HepG2 (cell line): Measurements from ENCODE around the gene GKN1. TPM values are rescaled to one million over a fixed set of nuclear protein-coding genes. Genes with fewer than 3 reads are reported as not detected.

ENCODE experiments used
- ATAC-seq: fragments of 200-7000 bp; cut with Tn5 transposase; 3 replicates; pipeline ENCODE4 v1.9.1; 2020; ENCODE audit warnings: mild to moderate bottlenecking, moderate library complexity
- BruUV-seq: library from RNA; stranded (reverse); fragments of 400-500 nt; replicated peaks from 2 replicates; lab custom pipeline; 2021; lab: Mats Ljungman, UMichigan
- CTCF ChIA-PET: fragments of 300-600 bp; formaldehyde crosslinking; extraction: SDS; loops from one replicate; lab custom pipeline; 2021; ENCODE audit warnings: low total read pairs, inconsistent platforms, low intra/inter-chr PET ratio; lab: Yijun Ruan, JAX
- POLR2A ChIA-PET: fragments of 350-600 bp; sonication (Branson Sonifier 250); formaldehyde crosslinking; loops from one replicate; lab custom pipeline; 2020; ENCODE audit warnings: antibody characterized with exemption, inconsistent platforms; lab: Yijun Ruan, JAX
- DNase-seq: peaks from one replicate; pipeline ENCODE4 v3.0.0-alpha.2; 2015; ENCODE audit warnings: low spot score
- FAIRE-seq: peaks from 3 replicates; lab custom pipeline; 2011; peaks lifted over from hg19 to GRCh38; lab: Jason Lieb, UNC
- H2AFZ ChIP-seq: one replicate; pipeline ENCODE4 v1.6.1; 2011; ENCODE audit warnings: low read length, inconsistent platforms
- H3K27ac ChIP-seq: fragments of 300-600 bp; 3 replicates; pipeline ENCODE4 v1.8.0; 2011; ENCODE audit warnings: mixed run types, mild to moderate bottlenecking, mixed read lengths, low read length, inconsistent platforms; ENCODE audit not compliant: insufficient read depth; ENCODE audit errors: extremely low read length
- H3K27me3 ChIP-seq, 2 experiments: fragments of 200-600 bp in 1 of 2; 2 replicates in 1 of 2; 3 replicates in 1 of 2; pipeline versions ENCODE4 v1.6.0 to v1.8.0; 2011; ENCODE audit warnings: low read length in 2 of 2, mild to moderate bottlenecking in 2 of 2, moderate library complexity in 2 of 2, inconsistent platforms in 1 of 2; ENCODE audit not compliant: insufficient read depth in 2 of 2, control insufficient read depth in 1 of 2
- H3K36me3 ChIP-seq, 2 experiments: fragments of 200-600 bp in 1 of 2; replicated peaks in 1 of 2; 2 replicates in 1 of 2; 3 replicates in 1 of 2; pipeline versions ENCODE4 v1.5.1 to v1.8.0; 2011; ENCODE audit warnings: low read length in 2 of 2, inconsistent platforms in 1 of 2; ENCODE audit not compliant: insufficient read depth in 2 of 2, control insufficient read depth in 1 of 2
- H3K4me1 ChIP-seq: 2 replicates; pipeline ENCODE4 v1.5.1; 2012; ENCODE audit warnings: low read length, inconsistent platforms; ENCODE audit not compliant: insufficient read depth
- H3K4me2 ChIP-seq: 2 replicates; pipeline ENCODE4 v1.6.0; 2011; ENCODE audit warnings: low read depth, low read length, inconsistent platforms
- H3K4me3 ChIP-seq, 3 experiments: fragments of 200-600 bp in 1 of 3; sonication (generic), shearing (Covaris generic) in 1 of 3; replicated peaks in 1 of 3; 2 replicates each; pipeline ENCODE4 v1.5.1; 2011 to 2016; ENCODE audit warnings: low read length in 3 of 3, inconsistent platforms in 2 of 3, low read depth in 2 of 3, mild to moderate bottlenecking in 2 of 3, control low read depth in 1 of 3, mixed read lengths in 1 of 3; ENCODE audit not compliant: insufficient read depth in 1 of 3
- H3K79me2 ChIP-seq: one replicate; pipeline ENCODE4 v1.6.1; 2011; ENCODE audit warnings: low read length, inconsistent platforms; ENCODE audit not compliant: insufficient read depth
- H3K9ac ChIP-seq: 2 replicates; pipeline ENCODE4 v1.6.0; 2011; ENCODE audit warnings: mild to moderate bottlenecking, low read depth, low read length, inconsistent platforms; ENCODE audit not compliant: insufficient read depth
- H3K9me3 ChIP-seq: 2 replicates; pipeline ENCODE4 v1.5.1; 2012; ENCODE audit warnings: mild to moderate bottlenecking, low read length
- H4K20me1 ChIP-seq: 2 replicates; pipeline ENCODE4 v1.6.0; 2011; ENCODE audit warnings: inconsistent platforms, mild to moderate bottlenecking, low read length, moderate library complexity; ENCODE audit not compliant: insufficient read depth
- AGO2 ChIP-seq: fragments of 200-400 bp; formaldehyde crosslinking; optimal IDR thresholded peaks from 2 replicates; pipeline ENCODE3; 2017; ENCODE audit warnings: mild to moderate bottlenecking, low read depth, low read length, moderate library complexity
- ARNTL ChIP-seq: sonication (generic); formaldehyde crosslinking; IDR thresholded peaks from 2 replicates; pipeline ENCODE4 v1.4.0; 2020; ENCODE audit warnings: mild to moderate bottlenecking, missing genetic modification reagents
- KLF9 ChIP-seq: IDR thresholded peaks from 2 replicates; pipeline ENCODE4 v1.6.1; 2016; ENCODE audit warnings: low read depth
- MATR3 ChIP-seq: sonication (generic); formaldehyde crosslinking; IDR thresholded peaks from 2 replicates; pipeline ENCODE4 v1.4.0; 2020; ENCODE audit warnings: missing genetic modification reagents
- MYPOP ChIP-seq: sonication (generic); formaldehyde crosslinking; IDR thresholded peaks from 2 replicates; pipeline ENCODE4 v1.8.1; 2023; ENCODE audit warnings: mild to moderate bottlenecking, moderate library complexity, missing genetic modification reagents
- SIN3A ChIP-seq: IDR thresholded peaks from 2 replicates; pipeline ENCODE4 v1.6.1; 2011; ENCODE audit warnings: low read depth, mild to moderate bottlenecking, control low read depth, low read length, borderline replicate concordance
- XBP1 ChIP-seq: sonication (generic); formaldehyde crosslinking; IDR thresholded peaks from 2 replicates; pipeline ENCODE4 v1.5.0; 2020; ENCODE audit warnings: missing genetic modification reagents
- ZEB1 ChIP-seq: IDR thresholded peaks from 2 replicates; pipeline ENCODE4 v1.6.1; 2012; ENCODE audit warnings: mild to moderate bottlenecking, low read depth, inconsistent platforms; ENCODE audit not compliant: insufficient replicate concordance
- ZNF441 ChIP-seq: sonication (generic); formaldehyde crosslinking; IDR thresholded peaks from 2 replicates; pipeline ENCODE4 v1.7.0; 2021; ENCODE audit warnings: missing genetic modification reagents, borderline replicate concordance
- ZNF501 ChIP-seq: sonication (generic); formaldehyde crosslinking; IDR thresholded peaks from 2 replicates; pipeline ENCODE4 v1.5.1; 2020; ENCODE audit warnings: mild to moderate bottlenecking, moderate library complexity, missing genetic modification reagents
- ZNF670 ChIP-seq: sonication (generic); formaldehyde crosslinking; IDR thresholded peaks from 2 replicates; pipeline ENCODE4 v1.8.0; 2022; ENCODE audit warnings: mild to moderate bottlenecking, missing genetic modification reagents, borderline replicate concordance
- WGBS: methylation state at CpG from one replicate; pipeline ENCODE4 v1.1.6; 2017; ENCODE audit warnings: low lambda C conversion rate; 5-methylcytosine and 5-hydroxymethylcytosine counted together
- in situ Hi-C: cut with HindIII; loops from 2 replicates; pipeline ENCODE4 v1.10.0; 2017; ENCODE audit warnings: low pct_unique_long_range_greater_than_20kb; ENCODE audit not compliant: extremely low pct_ligation_motif_present
- intact Hi-C: fragments of 100-400 bp; cut with micrococcal nuclease; formaldehyde crosslinking; loops from one replicate; pipeline ENCODE4 v1.10.0; 2022; ENCODE audit not compliant: unreplicated experiment
- polyA plus RNA-seq, 8 experiments: library from polyadenylated mRNA; depleted of rRNA in 3 of 8; stranded (reverse) in 7 of 8; unstranded in 1 of 8; fragments of >200 nt; fragmentation: Illumina TruSeq in 4 of 8; extraction: Trizol in 4 of 8; gene quantifications; 2 replicates each; pipeline versions ENCODE4 v1.2.1 to v1.2.3, GENCODE V29; 2011 to 2016; ENCODE audit warnings: low read depth in 4 of 8, missing spikeins in 1 of 8, mixed read lengths in 1 of 8; ENCODE audit not compliant: insufficient read depth in 1 of 8
- total RNA-seq, 5 experiments: library from RNA; depleted of rRNA; stranded (reverse); fragments of >200 nt; fragmentation: Illumina TruSeq; extraction: Trizol; gene quantifications; 2 replicates each; pipeline ENCODE4 v1.2.3, GENCODE V29; 2016; ENCODE audit warnings: low read depth in 1 of 5
- TF ChIP-seq, protein P1 (sequence below): sonication (generic); formaldehyde crosslinking; IDR thresholded peaks from 2 replicates; pipeline ENCODE4 v1.9.0; 2022; ENCODE audit warnings: low read depth, missing genetic modification reagents
- TF ChIP-seq, protein P2 (sequence below): sonication (generic); formaldehyde crosslinking; IDR thresholded peaks from 2 replicates; pipeline ENCODE4 v1.5.0; 2020; ENCODE audit warnings: mild to moderate bottlenecking, low read depth, missing genetic modification reagents, borderline replicate concordance
- TF ChIP-seq, protein P3 (sequence below): sonication (generic); formaldehyde crosslinking; IDR thresholded peaks from 2 replicates; pipeline ENCODE4 v1.5.1; 2020; ENCODE audit warnings: mild to moderate bottlenecking, missing genetic modification reagents, borderline replicate concordance

The GKN1 gene
- total and polyA plus RNA-seq, 2 of the 13 experiments (the other 11 are each of a cell fraction or from before 2014, with no cell fraction given) = not detected

DNA sequence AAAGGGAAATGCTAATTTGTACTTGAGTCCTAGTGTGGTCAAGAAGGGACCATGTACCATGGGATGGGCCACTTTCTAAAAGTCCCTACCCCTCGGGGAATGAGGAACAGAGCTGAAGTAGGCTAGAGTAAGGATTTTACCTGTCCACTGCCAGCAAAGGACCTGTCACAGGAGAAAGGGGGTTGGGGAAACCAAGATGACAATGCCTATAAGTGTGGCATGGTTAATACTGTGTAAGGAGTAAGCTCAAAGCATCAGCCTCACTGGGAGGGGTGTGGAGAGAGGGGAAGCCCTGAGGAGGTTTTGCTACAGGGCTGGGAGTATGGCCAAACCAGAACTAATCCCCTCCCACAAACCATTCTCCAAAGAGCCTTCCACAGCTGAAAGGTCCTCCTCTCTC is 37.5 kb upstream of the GKN1 start (continued):
- TF ChIP-seq ZNF670 (CRISPR knock-in tag) (no peak), ARNTL (CRISPR knock-in tag) (no peak)

GRCh38 chr2:68937346-68938055 is 36.9 kb upstream of the GKN1 start:
- in situ Hi-C loops = no loop called here
- H3K36me3 ChIP-seq = no peaks in the 10 kb centered on the region
- H3K27me3 ChIP-seq = peaks cover 0 to 32% of the 10 kb centered on the region in 2 experiments; a peak in 3 of 5 replicates
- H4K20me1 ChIP-seq = no peaks in the 10 kb centered on the region
- H3K27ac ChIP-seq = no peak overlapping the region
- ChIA-PET CTCF (no interaction called here), POLR2A (no interaction called here)
- H3K9me3 ChIP-seq = 0 out of 2 replicates have a peak, but pooled peaks cover 4% of the 10 kb centered on the region
- no peak overlapping the region for H3K4me2 ChIP-seq
- no peaks in the 10 kb centered on the region for H3K79me2 ChIP-seq
- no peaks in the 10 kb centered on the region for H3K4me1 ChIP-seq
- no peak overlapping the region for H3K9ac ChIP-seq
- FAIRE-seq (no peak), ATAC-seq (peak; percentile 47), DNase-seq (no peak)
- no peak overlapping the region for H2AFZ ChIP-seq
- no TSS peak for BruUV-seq
- WGBS = 3% methylated on average over 5 of the region's 5 CpGs
- no peak overlapping the region for H3K4me3 ChIP-seq
- intact Hi-C loops = no loop called here
- TF ChIP-seq ZNF501 (CRISPR knock-in tag) (no peak), KLF9 (CRISPR knock-in tag) (no peak), SIN3A (no peak), MATR3 (CRISPR knock-in tag) (no peak), XBP1 (CRISPR knock-in tag) (no peak), ZNF441 (CRISPR knock-in tag) (no peak), MYPOP (CRISPR knock-in tag) (no peak), ZEB1 (no peak), AGO2 (no peak)
- TF ChIP-seq, protein P1, sequence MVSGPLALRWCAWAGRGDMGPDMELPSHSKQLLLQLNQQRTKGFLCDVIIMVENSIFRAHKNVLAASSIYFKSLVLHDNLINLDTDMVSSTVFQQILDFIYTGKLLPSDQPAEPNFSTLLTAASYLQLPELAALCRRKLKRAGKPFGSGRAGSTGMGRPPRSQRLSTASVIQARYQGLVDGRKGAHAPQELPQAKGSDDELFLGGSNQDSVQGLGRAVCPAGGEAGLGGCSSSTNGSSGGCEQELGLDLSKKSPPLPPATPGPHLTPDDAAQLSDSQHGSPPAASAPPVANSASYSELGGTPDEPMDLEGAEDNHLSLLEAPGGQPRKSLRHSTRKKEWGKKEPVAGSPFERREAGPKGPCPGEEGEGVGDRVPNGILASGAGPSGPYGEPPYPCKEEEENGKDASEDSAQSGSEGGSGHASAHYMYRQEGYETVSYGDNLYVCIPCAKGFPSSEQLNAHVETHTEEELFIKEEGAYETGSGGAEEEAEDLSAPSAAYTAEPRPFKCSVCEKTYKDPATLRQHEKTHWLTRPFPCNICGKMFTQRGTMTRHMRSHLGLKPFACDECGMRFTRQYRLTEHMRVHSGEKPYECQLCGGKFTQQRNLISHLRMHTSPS (CRISPR knock-in tag) = no peak
- TF ChIP-seq, protein P2, sequence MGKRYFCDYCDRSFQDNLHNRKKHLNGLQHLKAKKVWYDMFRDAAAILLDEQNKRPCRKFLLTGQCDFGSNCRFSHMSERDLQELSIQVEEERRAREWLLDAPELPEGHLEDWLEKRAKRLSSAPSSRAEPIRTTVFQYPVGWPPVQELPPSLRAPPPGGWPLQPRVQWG (CRISPR knock-in tag) = no peak
- TF ChIP-seq, protein P3, sequence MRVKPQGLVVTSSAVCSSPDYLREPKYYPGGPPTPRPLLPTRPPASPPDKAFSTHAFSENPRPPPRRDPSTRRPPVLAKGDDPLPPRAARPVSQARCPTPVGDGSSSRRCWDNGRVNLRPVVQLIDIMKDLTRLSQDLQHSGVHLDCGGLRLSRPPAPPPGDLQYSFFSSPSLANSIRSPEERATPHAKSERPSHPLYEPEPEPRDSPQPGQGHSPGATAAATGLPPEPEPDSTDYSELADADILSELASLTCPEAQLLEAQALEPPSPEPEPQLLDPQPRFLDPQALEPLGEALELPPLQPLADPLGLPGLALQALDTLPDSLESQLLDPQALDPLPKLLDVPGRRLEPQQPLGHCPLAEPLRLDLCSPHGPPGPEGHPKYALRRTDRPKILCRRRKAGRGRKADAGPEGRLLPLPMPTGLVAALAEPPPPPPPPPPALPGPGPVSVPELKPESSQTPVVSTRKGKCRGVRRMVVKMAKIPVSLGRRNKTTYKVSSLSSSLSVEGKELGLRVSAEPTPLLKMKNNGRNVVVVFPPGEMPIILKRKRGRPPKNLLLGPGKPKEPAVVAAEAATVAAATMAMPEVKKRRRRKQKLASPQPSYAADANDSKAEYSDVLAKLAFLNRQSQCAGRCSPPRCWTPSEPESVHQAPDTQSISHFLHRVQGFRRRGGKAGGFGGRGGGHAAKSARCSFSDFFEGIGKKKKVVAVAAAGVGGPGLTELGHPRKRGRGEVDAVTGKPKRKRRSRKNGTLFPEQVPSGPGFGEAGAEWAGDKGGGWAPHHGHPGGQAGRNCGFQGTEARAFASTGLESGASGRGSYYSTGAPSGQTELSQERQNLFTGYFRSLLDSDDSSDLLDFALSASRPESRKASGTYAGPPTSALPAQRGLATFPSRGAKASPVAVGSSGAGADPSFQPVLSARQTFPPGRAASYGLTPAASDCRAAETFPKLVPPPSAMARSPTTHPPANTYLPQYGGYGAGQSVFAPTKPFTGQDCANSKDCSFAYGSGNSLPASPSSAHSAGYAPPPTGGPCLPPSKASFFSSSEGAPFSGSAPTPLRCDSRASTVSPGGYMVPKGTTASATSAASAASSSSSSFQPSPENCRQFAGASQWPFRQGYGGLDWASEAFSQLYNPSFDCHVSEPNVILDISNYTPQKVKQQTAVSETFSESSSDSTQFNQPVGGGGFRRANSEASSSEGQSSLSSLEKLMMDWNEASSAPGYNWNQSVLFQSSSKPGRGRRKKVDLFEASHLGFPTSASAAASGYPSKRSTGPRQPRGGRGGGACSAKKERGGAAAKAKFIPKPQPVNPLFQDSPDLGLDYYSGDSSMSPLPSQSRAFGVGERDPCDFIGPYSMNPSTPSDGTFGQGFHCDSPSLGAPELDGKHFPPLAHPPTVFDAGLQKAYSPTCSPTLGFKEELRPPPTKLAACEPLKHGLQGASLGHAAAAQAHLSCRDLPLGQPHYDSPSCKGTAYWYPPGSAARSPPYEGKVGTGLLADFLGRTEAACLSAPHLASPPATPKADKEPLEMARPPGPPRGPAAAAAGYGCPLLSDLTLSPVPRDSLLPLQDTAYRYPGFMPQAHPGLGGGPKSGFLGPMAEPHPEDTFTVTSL (CRISPR knock-in tag) = no peak
